OCI-LY1 (cell line): Measurements from ENCODE around the gene PRKCE.

ENCODE experiments used
- CTCF ChIP-seq: fragments of 200-600 bp; sonication (generic), shearing (Covaris generic); IDR thresholded peaks from 2 replicates; pipeline ENCODE4 v1.5.1; 2017; ENCODE audit warnings: mild to moderate bottlenecking, antibody characterized with exemption, low read length, moderate library complexity, mixed read lengths
- EZH2 ChIP-seq: fragments of 200-600 bp; sonication (generic), shearing (Covaris generic); IDR thresholded peaks from 2 replicates; pipeline ENCODE4 v1.8.0; 2017; ENCODE audit warnings: borderline replicate concordance, mixed run types, mild to moderate bottlenecking, antibody characterized with exemption, low read length, moderate library complexity, mixed read lengths

- no peak for TF ChIP-seq CTCF
- no peak for TF ChIP-seq EZH2
These were observed 374.2 kb downstream of the PRKCE start for GRCh38 chr2:46025676-46026075.
